T-cell (primary cell): Measurements from ENCODE around the gene GTSE1. TPM values are rescaled to one million over a fixed set of nuclear protein-coding genes. Genes with fewer than 3 reads are reported as not detected.

Source experiments
- ATAC-seq, 4 experiments: fragments of 200-7000 bp in 3 of 4; fragments of 150-1000 bp in 1 of 4; cut with Tn5 transposase; replicated peaks in 1 of 4; 1 replicate in 3 of 4; 2 replicates in 1 of 4; pipeline ENCODE4 v1.10.0; 2021; ENCODE audit warnings: moderate library complexity in 3 of 4, mild to moderate bottlenecking in 2 of 4, moderate number of reproducible peaks in 1 of 4
- CTCF ChIA-PET, 2 donors: fragments of 300-600 bp; sonication (Branson Sonifier 250); formaldehyde crosslinking; loops; one replicate each; lab custom pipeline; 2022; ENCODE audit warnings: antibody characterized with exemption in 2 of 2; lab: Charles Lee
- POLR2A ChIA-PET, 2 donors: fragments of 300-600 bp; sonication (Branson Sonifier 250); formaldehyde crosslinking; loops; one replicate each; lab custom pipeline; 2022; ENCODE audit warnings: antibody characterized with exemption in 2 of 2; lab: Charles Lee
- DNase-seq, 35 experiments: peaks; one replicate each; pipeline versions ENCODE4 v3.0.0 to v3.0.0-alpha.2; 2013 to 2023
- H3K27ac ChIP-seq: one replicate; pipeline ENCODE4 v1.5.1; 2013; ENCODE audit warnings: low read length
- H3K27me3 ChIP-seq, 2 experiments: replicated peaks in 1 of 2; 1 replicate in 1 of 2; 2 replicates in 1 of 2; pipeline versions ENCODE4 v1.6.1 to v1.7.0; 2013; ENCODE audit warnings: low read length in 1 of 2, mixed read lengths in 1 of 2; ENCODE audit not compliant: control insufficient read depth in 2 of 2, insufficient read depth in 2 of 2; ENCODE audit errors: extremely low read depth in 1 of 2
- H3K36me3 ChIP-seq, 2 donors: 1 replicate in 1 of 2; 2 replicates in 1 of 2; pipeline versions ENCODE4 v1.6.1 to v1.7.0; 2013; ENCODE audit warnings: low read length in 1 of 2; ENCODE audit not compliant: control insufficient read depth in 2 of 2, insufficient read depth in 1 of 2; ENCODE audit errors: extremely low read depth in 1 of 2
- H3K4me1 ChIP-seq, 2 experiments: 1 replicate in 1 of 2; 2 replicates in 1 of 2; pipeline versions ENCODE4 v1.6.1 to v1.7.0; 2013; ENCODE audit warnings: low read length in 2 of 2, mixed read lengths in 1 of 2; ENCODE audit not compliant: insufficient read depth in 2 of 2, control insufficient read depth in 1 of 2; ENCODE audit errors: extremely low read depth in 1 of 2
- H3K4me3 ChIP-seq, 2 donors: 1 replicate in 1 of 2; 2 replicates in 1 of 2; pipeline versions ENCODE4 v1.5.1 to v1.7.0; 2013; ENCODE audit warnings: mild to moderate bottlenecking in 2 of 2, low read length in 1 of 2, moderate library complexity in 1 of 2; ENCODE audit not compliant: control insufficient read depth in 1 of 2; ENCODE audit errors: extremely low read depth in 1 of 2
- H3K9me3 ChIP-seq: 2 replicates; pipeline ENCODE4 v1.7.0; 2013
- H3K27ac Mint-ChIP-seq, 2 donors: one replicate each; pipeline ENCODE4 v1.8.0; 2020 to 2021; ENCODE audit warnings: mild to moderate bottlenecking in 2 of 2, mixed read lengths in 2 of 2
- H3K27me3 Mint-ChIP-seq, 2 donors: one replicate each; pipeline ENCODE4 v1.8.0; 2021 to 2022; ENCODE audit warnings: mixed read lengths in 2 of 2
- H3K36me3 Mint-ChIP-seq: one replicate; pipeline ENCODE4 v1.8.0; 2021; ENCODE audit warnings: mixed read lengths
- H3K4me1 Mint-ChIP-seq, 3 donors: one replicate each; pipeline ENCODE4 v1.8.0; 2020 to 2022; ENCODE audit warnings: mixed read lengths in 3 of 3, mild to moderate bottlenecking in 1 of 3
- H3K4me3 Mint-ChIP-seq, 3 donors: one replicate each; pipeline ENCODE4 v1.8.0; 2020 to 2022; ENCODE audit warnings: mild to moderate bottlenecking in 3 of 3, mixed read lengths in 3 of 3, moderate library complexity in 3 of 3
- H3K9me3 Mint-ChIP-seq, 3 donors: one replicate each; pipeline ENCODE4 v1.8.0; 2020 to 2022; ENCODE audit warnings: mixed read lengths in 3 of 3
- WGBS: methylation state at CpG from one replicate; pipeline ENCODE4 v1.1.5; 2013; ENCODE audit warnings: missing lambda C conversion rate; ENCODE audit not compliant: insufficient coverage; 5-methylcytosine and 5-hydroxymethylcytosine counted together
- total RNA-seq, 35 experiments: library from RNA in 6 of 35; stranded (reverse) in 6 of 35; fragments of 120-200 nt in 1 of 35; gene quantifications; one replicate each; pipeline versions ENCODE4 v1.2.1 to v1.2.4 and lab custom pipeline; 2013 to 2026

The GTSE1 gene
- total RNA-seq, 5 donors from 2014 or later (not counting 1 experiment from before 2014, with no cell fraction given), result 0.44 to 1.3 (median 0.61) TPM

- no peak overlapping the region for H3K27ac ChIP-seq
- WGBS, result 95% methylated on average over 7 of the region's 11 CpGs
- no peaks in the 10 kb centered on the region for H3K36me3 Mint-ChIP-seq
- CTCF ChIA-PET, result no interaction called here
- ATAC-seq (no peak), DNase-seq (no peak)
- H3K4me1 Mint-ChIP-seq, result no peaks in the 10 kb centered on the region
- H3K9me3 Mint-ChIP-seq, result no peaks in the 10 kb centered on the region
- POLR2A ChIA-PET, result no interaction called here
- H3K27me3 ChIP-seq, result no peaks in the 10 kb centered on the region
- no peaks in the 10 kb centered on the region for H3K27me3 Mint-ChIP-seq
- no peaks in the 10 kb centered on the region for H3K36me3 ChIP-seq
- H3K27ac Mint-ChIP-seq, result no peak overlapping the region
- H3K4me1 ChIP-seq, result no peaks in the 10 kb centered on the region
- no peak overlapping the region for H3K4me3 ChIP-seq
- no peak overlapping the region for H3K4me3 Mint-ChIP-seq
- no peaks in the 10 kb centered on the region for H3K9me3 ChIP-seq
These were observed 32.1 kb downstream of the GTSE1 start for GRCh38 chr22:46328797-46329196.

- Mint-ChIP-seq H3K4me3 (no peak overlapping the region), H3K4me1 (peaks cover 5% of the 10 kb centered on the region in 3 donors), H3K9me3 (no peaks in the 10 kb centered on the region), H3K36me3 (no peaks in the 10 kb centered on the region), H3K27me3 (no peaks in the 10 kb centered on the region), H3K27ac (no peak overlapping the region)
- ATAC-seq (no peak), DNase-seq (no peak)
- CTCF ChIA-PET, result no interaction called here
- no peaks in the 10 kb centered on the region for H3K27me3 ChIP-seq
- no peak overlapping the region for H3K4me3 ChIP-seq
- no peaks in the 10 kb centered on the region for H3K36me3 ChIP-seq
- no peaks in the 10 kb centered on the region for H3K9me3 ChIP-seq
- 88% methylated on average over 1 of the region's 8 CpGs for WGBS
- H3K27ac ChIP-seq, result no peak overlapping the region
- H3K4me1 ChIP-seq, result peaks cover 0 to 2% of the 10 kb centered on the region in 2 experiments
- POLR2A ChIA-PET, result no interaction called here
These were observed 32.9 kb downstream of the GTSE1 start for GRCh38 chr22:46329616-46330015.

- no peaks in the 10 kb centered on the region for H3K9me3 Mint-ChIP-seq
- peaks cover 0 to 9% of the 10 kb centered on the region in 2 experiments for H3K4me1 ChIP-seq
- no peak overlapping the region for H3K4me3 Mint-ChIP-seq
- no peaks in the 10 kb centered on the region for H3K36me3 Mint-ChIP-seq
- H3K27ac ChIP-seq, result no peak overlapping the region
- no peak overlapping the region for H3K27ac Mint-ChIP-seq
- no peaks in the 10 kb centered on the region for H3K27me3 ChIP-seq
- H3K9me3 ChIP-seq, result no peaks in the 10 kb centered on the region
- no peaks in the 10 kb centered on the region for H3K27me3 Mint-ChIP-seq
- DNase-seq (no peak), ATAC-seq (no peak)
- ChIA-PET POLR2A (no interaction called here), CTCF (no interaction called here)
- H3K36me3 ChIP-seq, result no peaks in the 10 kb centered on the region
- no peak overlapping the region for H3K4me3 ChIP-seq
- peaks cover 5 to 9% (median 6%) of the 10 kb centered on the region in 3 donors for H3K4me1 Mint-ChIP-seq
- WGBS, result 100% methylated on average over 3 of the region's 4 CpGs
These were observed 33.8 kb downstream of the GTSE1 start for GRCh38 chr22:46330426-46330825.

GRCh38 chr22:46331496-46331895 is 34.8 kb downstream of the GTSE1 start:
- Mint-ChIP-seq H3K27me3 (no peaks in the 10 kb centered on the region), H3K36me3 (peaks cover 3% of the 10 kb centered on the region), H3K9me3 (no peaks in the 10 kb centered on the region), H3K27ac (no peak overlapping the region), H3K4me3 (no peak overlapping the region), H3K4me1 (peaks cover 9 to 13% (median 10%) of the 10 kb centered on the region in 3 donors)
- CTCF ChIA-PET, result no interaction called here
- ATAC-seq (no peak), DNase-seq (no peak)
- peaks cover 0 to 14% of the 10 kb centered on the region in 2 experiments for H3K4me1 ChIP-seq
- POLR2A ChIA-PET, result no interaction called here
- WGBS, result over 99% methylated on average over 23 of the region's 23 CpGs
- no peak overlapping the region for H3K27ac ChIP-seq
- no peaks in the 10 kb centered on the region for H3K27me3 ChIP-seq
- no peaks in the 10 kb centered on the region for H3K36me3 ChIP-seq
- H3K4me3 ChIP-seq, result no peak overlapping the region
- H3K9me3 ChIP-seq, result no peaks in the 10 kb centered on the region

- H3K27ac ChIP-seq, result peak within 1 kb of the TSS; percentile 62
- ATAC-seq (peak; percentile 82 to 91 (median 89)), DNase-seq (peak; percentile 34 to 80 (median 59))
- H3K27me3 ChIP-seq, result no peaks in the 10 kb centered on the region
- Mint-ChIP-seq H3K36me3 (peaks cover 28% of the 10 kb centered on the region), H3K4me3 (peak within 1 kb of the TSS; percentile 93 to 96 (median 96)), H3K27me3 (no peaks in the 10 kb centered on the region), H3K4me1 (peaks cover 42 to 45% (median 43%) of the 10 kb centered on the region in 3 donors), H3K9me3 (no peaks in the 10 kb centered on the region), H3K27ac (peak within 1 kb of the TSS; percentile 91 to 97)
- WGBS, result under 1% methylated on average over 64 of the region's 93 CpGs
- ChIA-PET POLR2A (interaction anchor here in 1 of 2 donors (0.7 kb wide), 1 partner anchor 667 kb away, joined by 5 read pairs; no protein-coding TSS in a partner anchor), CTCF (interaction anchor here in 1 of 2 donors (0.7 to 1.6 kb wide), 2 partner anchors 32 to 203 kb away, joined by 3 to 5 read pairs; no protein-coding TSS in a partner anchor)
- no peaks in the 10 kb centered on the region for H3K9me3 ChIP-seq
- peaks cover 0 to 30% of the 10 kb centered on the region in 2 experiments for H3K4me1 ChIP-seq
- peak within 1 kb of the TSS; percentile 96 for H3K4me3 ChIP-seq
- peaks cover 0 to 28% of the 10 kb centered on the region in 2 donors for H3K36me3 ChIP-seq
These were observed 38.8 kb downstream of the GTSE1 start, which contains the start of gene TRMU for GRCh38 chr22:46335201-46336118. TSS of gene TRMU (plus strand) at chr22:46335714. CDS start at chr22:46335765, 51 bp downstream.
